COLO668 (cell line): ENCODE data around the gene SPEM3.

ENCODE experiments used
- DNase-seq: peaks from one replicate; lab custom pipeline; 2025; ENCODE audit not compliant: unreplicated experiment; lab: John Stamatoyannopoulos, UW

SPEM3 gene

GRCh38 chr17:7428557-7428956 is at the start of gene SPEM3:
SPEM3 (plus strand) TSS chr17:7428857; CDS start chr17:7428903, 46 bp downstream.
- DNase-seq = no peak

GRCh38 chr17:7379134-7379533 is 49.5 kb upstream of the SPEM3 start:
- DNase-seq = no peak

- DNase-seq = no peak
These were observed 48.3 kb upstream of the SPEM3 start for GRCh38 chr17:7380321-7380720.

- no peak for DNase-seq
These were observed 47.6 kb upstream of the SPEM3 start, which contains the start of gene TNK1 for GRCh38 chr17:7380855-7381683. TNK1 (plus strand) TSS chr17:7381089; CDS start chr17:7382927, 1,838 bp downstream.

GRCh38 chr17:7382901-7383300 is 45.8 kb upstream of the SPEM3 start:
- no peak for DNase-seq

GRCh38 chr17:7383371-7383741 is 45.3 kb upstream of the SPEM3 start:
- no peak for DNase-seq

- no peak for DNase-seq
These were observed 44.7 kb upstream of the SPEM3 start for GRCh38 chr17:7383742-7384488.

- DNase-seq = no peak
These were observed 44.1 kb upstream of the SPEM3 start for GRCh38 chr17:7384489-7385081.

GRCh38 chr17:7388856-7389255 is 39.8 kb upstream of the SPEM3 start:
- DNase-seq = no peak

GRCh38 chr17:7389924-7390910 is 38.4 kb upstream of the SPEM3 start:
- no peak for DNase-seq

GRCh38 chr17:7391307-7391706 is 37.4 kb upstream of the SPEM3 start:
- DNase-seq = no peak

- no peak for DNase-seq
These were observed 35.7 kb upstream of the SPEM3 start for GRCh38 chr17:7392696-7393612.

- DNase-seq = peak; percentile 38
These were observed 34.8 kb upstream of the SPEM3 start for GRCh38 chr17:7393613-7394451.

- DNase-seq = peak; percentile 74
These were observed 34.0 kb upstream of the SPEM3 start, which contains the start of gene PLSCR3 for GRCh38 chr17:7394452-7395191. PLSCR3 (minus strand) TSS chr17:7394525; CDS start chr17:7394110, 415 bp downstream.

GRCh38 chr17:7396147-7396546 is 32.5 kb upstream of the SPEM3 start:
- DNase-seq = no peak

- no peak for DNase-seq
These were observed 30.0 kb upstream of the SPEM3 start for GRCh38 chr17:7398612-7399011.

- no peak for DNase-seq
These were observed 25.5 kb upstream of the SPEM3 start for GRCh38 chr17:7403043-7403726.

- DNase-seq = no peak
These were observed 25.0 kb upstream of the SPEM3 start for GRCh38 chr17:7403727-7403976.
